SH-SY5Y (cell line): Measurements from ENCODE around the gene SLC16A11.

Source experiments
- GATA2 ChIP-seq: IDR thresholded peaks from 2 replicates; pipeline ENCODE4 v1.6.1; 2011; ENCODE audit warnings: mild to moderate bottlenecking, low read depth, low read length
- GATA3 ChIP-seq: IDR thresholded peaks from 2 replicates; pipeline ENCODE4 v1.6.1; 2011; ENCODE audit warnings: low read depth, mild to moderate bottlenecking, low read length, moderate library complexity

Gene SLC16A11

DNA sequence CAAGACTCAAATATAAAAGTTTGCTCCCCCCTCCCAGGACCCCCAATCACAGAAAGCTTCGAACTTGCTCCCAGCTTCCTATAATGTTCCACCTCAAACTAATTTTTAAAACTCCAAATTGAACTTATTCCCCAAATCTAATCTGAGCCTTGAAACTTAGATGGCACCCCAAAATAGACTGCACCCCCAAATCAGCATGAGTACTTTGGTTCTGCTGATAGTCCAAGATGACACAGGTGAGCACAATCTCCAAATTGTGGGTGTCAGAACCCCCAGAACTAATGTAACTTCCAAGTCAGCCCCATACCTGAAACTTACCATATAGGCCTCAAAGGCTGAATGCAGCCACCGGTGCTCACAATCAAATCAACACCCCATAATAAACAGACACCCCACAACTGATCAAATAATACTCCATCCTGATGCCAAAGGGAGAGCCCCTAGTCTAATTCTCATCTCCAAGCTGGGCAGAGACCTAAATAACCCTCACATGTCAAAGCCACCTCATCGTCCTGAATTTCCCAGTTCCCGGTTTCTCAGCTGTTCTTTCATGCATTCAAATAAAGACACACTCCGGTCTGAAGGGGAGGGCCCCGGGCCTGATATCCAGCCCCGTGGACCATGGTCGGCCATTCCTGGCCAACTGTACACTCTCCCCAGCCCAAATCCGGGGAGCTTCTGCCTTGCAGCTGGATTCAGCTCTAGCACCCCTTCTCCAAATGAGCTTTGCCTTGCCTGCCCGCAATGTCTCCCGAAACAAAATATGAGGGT, 22.8 kb downstream of the SLC16A11 start:
- TF ChIP-seq GATA2 (no peak), GATA3 (no peak)

DNA sequence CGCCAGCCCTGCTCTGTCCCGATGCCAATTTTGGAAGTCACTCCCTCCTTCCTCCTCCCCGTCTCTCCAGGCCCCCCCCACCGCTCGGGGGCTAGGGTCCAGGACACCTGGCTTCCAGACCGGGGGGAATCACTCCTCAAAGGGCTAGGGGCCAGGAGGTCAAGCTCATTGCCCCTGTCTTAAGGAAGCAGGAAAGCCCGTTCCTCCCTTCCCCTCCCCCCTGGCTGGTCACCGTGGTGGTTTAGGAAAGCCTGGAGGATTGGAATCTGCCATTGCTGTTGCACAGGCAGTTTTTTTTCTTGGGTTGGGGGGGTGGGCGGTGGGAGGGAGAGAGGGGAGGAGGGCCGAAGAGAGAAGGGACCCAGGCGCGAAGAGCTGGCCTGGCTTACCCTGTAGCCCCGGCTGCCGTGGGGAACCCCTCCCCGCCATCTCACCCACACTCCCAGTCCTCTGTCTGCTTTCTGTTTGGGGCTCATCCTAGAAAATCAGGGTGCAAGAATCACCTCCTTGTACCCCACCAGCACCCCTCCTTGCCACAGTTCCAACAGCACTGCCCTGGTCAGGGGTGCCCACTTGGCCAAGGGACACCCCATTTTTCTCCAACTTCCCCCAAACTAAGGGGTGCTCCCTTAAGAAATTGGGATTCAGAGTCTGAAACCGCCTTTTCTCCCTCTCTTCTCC, 23.9 kb downstream of the SLC16A11 start:
- TF ChIP-seq GATA2 (no peak), GATA3 (no peak)

DNA sequence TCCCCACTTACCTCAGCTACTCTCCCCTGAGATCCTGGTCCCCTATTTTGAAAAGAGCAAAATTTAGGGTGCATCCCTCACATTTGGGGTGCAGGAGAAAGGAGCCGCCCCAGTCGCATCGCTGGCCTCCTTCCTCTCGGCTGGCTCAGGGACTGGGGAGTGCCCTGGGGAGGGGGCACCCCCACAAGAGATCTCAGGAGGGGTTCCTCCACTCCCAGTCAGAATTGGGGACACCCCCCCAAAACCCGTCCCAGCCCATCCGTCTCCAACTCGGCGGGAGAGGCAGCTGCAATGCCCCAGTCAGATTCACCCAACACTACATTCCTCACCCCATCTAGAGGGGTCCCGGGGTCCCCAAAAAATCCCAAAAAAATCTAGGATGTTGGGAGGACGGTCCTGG, 24.5 kb downstream of the SLC16A11 start:
- TF ChIP-seq GATA2: no peak

DNA sequence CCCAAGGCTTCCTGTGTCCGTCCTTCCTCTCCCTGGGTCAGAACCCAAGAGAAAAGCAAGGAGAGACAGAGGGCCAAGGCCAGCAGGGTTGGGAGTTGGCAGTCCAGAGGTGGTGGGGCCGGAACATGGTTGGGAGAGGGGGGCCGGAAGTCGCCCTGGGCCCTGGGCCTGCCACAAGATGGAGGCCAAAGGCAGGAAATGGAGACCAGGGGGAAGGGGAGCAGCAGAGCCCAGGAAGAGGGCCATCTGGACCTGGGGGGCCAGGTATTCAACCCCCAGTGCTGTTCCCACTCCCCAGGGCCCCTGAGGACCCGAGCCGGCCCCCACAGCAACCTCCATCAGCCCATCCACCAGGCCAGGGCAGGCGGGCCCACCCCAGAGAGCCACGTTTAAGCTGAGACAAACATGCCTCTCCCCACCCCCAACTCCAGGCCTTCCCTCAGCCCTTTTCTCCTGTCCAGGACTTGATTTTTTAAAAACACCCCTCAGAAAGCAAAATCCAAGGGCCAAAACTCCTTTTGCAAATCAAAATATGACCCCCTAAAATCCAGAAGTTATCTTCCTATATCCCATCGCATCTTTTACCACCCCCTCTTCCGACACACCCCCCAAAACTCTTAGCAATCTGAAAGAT, 25.4 kb downstream of the SLC16A11 start:
- TF ChIP-seq GATA3 (no peak), GATA2 (no peak)

DNA sequence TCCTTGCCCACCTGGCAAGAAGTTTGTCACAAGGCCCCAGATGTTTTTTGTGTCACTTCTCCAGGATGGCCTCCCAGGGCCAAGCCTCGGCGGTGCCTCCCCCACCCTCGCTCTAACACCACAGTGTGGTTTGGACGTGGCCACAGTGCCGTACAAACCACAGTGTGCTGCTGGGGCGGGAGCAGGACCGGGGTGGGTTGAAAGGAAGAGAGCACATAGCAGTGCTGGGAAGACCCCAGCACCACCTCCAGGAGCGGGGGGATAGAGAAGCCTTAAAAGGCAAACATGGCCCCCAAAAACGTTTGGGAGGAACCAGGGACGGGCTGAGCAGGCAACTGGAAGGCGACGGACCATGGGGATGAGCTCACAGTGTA, 26.1 kb downstream of the SLC16A11 start:
- TF ChIP-seq GATA3: no peak
- no peak for TF ChIP-seq GATA2

DNA sequence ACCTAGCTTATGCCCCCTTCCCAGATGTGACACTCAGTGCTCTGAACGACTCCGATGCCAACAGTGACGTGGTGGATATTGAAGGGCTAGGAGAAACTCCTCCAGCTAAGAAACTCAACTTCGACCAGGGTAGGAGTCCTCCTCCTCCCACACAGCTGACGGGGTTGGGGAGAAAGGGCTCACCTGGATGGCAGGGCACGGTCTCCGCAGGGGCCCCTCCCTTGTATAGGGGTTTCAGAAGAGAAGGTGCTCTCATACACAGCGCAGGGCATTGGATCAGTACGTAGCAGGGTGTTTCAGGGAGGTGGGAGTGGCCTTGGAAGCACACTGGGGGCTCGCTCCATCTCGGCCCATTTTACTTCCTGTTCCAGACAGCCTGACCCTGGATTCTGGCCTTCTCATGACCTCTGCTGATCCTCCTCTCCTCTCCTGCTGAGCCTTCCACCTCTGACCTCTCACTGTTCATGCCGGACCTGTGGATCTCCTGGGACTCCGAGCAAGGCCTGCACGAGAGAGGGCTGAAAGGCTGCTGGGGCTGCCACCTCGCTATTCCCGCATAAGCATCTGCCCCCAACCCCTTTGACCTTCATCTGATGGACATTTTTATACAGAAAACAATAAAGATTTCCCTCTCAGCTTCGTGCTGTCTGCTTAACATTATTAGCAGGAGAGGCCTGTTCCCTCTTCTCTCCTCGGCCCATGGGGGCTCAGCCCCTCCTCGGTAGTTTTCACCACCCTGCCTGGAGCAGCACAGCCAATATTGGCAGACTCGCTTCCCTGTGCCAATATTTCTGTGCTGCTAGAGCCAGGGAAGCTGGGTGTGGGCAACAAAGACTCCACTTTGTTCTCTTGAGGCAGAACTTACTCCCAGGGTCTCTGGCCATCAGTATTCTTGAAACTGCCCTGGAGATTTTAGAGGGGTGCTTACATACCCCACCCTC, 26.7 kb downstream of the SLC16A11 start:
- TF ChIP-seq GATA2: no peak
- no peak for TF ChIP-seq GATA3

DNA sequence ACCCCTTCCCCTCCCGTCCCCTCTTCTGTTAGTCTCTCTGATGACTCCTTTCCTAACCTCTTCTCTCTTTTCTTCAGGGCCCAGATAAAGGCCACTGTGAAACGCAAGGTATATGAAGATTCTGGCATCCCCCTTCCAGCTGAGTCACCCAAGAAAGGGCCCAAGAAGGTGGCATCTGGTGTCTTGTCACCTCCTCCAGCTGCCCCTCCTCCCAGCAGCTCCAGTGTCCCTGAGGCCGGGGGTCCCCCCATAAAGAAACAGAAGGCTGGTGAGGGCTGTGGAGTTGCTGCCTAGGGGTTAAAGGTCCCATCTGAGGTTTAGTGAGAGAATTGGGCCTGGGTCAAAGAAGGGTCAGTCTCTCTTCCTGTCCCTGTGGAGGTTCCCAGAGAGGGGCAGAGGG, 27.5 kb downstream of the SLC16A11 start:
- TF ChIP-seq GATA3 (no peak), GATA2 (no peak)

DNA sequence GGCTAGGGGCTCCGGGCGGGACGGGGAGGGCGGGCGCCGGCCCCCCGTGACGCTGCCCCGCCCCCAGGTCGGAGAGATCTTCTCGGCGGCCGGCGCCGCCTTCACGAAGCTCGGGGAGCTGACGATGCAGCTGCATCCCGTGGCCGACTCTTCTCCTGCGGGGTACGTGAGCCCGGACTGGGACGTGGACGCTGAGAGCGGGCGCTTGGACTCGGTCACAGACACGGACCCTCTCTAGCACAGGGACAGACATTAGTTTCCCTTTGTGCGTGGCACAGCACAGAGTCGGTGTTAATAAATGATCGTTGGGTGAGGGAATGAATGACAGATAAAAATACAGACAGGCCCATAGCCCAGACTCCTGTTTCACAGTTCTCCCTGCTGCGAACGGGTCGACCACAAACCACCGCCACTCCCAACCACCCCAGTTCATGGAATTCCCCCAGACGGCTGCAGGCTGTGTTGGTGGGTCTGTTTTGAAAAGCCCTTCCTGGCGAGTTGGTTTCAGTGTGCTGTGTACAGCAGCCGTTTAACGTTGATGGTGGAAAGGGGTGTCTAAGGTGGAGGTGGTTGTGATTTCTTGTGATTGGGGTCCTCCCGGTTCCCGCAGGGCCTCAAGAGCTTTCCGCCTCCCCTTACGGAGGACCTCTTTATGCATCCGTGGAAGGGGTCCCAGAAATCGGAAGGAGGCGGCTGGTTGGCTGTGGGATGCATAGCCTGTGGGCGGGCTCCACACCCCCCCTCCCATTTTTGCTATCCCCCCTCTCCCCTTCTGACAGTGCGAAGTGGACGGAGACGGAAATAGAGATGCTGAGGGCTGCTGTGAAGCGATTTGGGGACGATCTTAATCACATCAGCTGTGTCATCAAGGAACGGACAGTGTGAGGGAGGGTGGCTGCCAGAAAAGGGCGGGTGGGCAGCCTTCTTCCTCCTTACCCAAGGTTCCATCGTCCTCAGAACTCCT, 28.6 kb downstream of the SLC16A11 start:
- TF ChIP-seq GATA2 (no peak), GATA3 (no peak)

DNA sequence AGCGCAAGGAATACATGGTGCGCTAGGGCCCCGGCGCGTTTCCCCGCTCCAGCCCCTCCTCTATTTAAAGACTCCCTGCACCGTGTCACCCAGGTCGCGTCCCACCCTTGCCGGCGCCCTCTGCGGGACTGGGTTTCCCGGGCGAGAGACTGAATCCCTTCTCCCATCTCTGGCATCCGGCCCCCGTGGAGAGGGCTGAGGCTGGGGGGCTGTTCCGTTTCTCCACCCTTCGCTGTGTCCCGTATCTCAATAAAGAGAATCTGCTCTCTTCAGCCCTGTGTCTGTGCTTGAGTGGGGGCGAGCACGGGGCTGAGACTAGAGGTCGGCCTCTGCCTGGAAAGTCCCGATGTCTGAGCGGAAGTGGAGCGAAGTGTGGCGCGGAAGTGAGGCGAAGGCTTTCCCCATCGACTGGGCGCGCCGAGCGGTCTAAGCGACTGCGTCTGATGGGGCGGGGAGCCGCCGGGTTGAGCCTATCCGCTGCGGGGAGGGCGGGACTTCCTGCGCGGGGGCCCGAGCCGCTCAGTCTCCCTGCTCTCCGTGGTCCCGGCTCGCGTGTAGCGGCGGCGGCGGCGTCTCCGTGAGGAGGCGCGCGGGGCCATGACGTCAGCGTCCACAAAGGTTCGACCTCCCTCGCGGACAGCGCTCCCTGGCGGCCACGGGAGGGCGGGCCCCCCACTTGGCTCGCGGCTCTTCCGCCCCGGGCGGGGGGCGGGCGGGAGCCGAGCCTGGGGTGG, 29.5 kb downstream of the SLC16A11 start:
- no peak for TF ChIP-seq GATA2
- TF ChIP-seq GATA3: no peak

DNA sequence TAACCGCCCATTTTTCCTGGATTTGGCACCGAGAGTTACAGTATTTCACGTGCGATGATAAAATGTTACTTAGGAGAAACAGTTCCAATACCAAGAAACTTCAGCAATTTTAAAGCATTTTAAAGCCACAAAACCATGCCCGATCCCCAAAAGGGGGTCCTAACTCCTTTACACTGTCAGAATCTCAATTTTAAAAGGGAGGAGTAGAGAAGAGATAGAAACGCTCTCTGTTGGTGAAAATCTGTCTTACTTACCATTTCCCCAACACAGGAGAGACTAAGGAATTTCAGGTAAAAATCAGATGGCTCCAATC, 32.0 kb downstream of the SLC16A11 start:
- TF ChIP-seq GATA2 (no peak), GATA3 (no peak)

DNA sequence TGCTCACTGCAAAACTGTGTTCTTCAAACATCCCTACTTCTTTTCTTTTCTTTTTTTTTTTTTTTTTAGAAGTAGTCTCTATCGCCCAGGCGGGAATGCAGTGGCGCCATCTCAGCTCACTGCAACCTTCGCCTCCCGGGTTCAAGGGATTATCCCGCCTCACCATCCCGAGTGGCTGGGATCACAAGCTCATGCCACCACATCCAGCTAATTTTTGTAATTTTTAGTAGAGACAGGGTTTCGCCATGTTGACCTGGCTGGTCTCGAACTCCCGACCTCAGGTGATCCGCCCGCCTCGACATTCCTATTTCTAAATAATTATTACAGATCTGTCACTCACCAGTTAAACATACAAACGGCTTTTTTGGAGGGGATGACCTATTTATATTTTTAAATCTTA, 32.5 kb downstream of the SLC16A11 start:
- no peak for TF ChIP-seq GATA3
- TF ChIP-seq GATA2: no peak

DNA sequence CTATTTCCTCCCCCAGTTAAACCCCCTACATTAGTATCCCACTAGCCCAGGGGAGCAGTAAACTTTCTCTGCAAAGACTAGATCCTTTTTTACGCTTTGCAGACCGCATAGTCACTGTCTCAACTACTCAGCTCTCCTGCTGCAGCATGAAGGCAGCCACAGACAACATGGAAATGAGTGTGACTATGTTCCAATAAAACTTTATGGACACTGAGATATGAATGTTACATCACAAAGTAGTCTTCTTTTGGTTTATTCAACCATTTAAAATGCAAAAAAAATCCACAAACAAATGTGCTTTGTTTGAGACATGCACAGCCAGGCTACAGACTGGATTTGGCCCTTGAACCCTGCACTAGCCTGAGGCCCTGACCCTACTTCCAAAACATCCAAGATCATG, 33.4 kb downstream of the SLC16A11 start:
- TF ChIP-seq GATA3 (no peak), GATA2 (no peak)
